ENCODE measurements around the gene DCTD. TPM values are rescaled to one million over a fixed set of nuclear protein-coding genes. Genes with fewer than 3 reads are reported as not detected.
A peak's percentile ranks its signal among the peaks of the same experiment; 100 is the strongest.

The DCTD gene
- total and polyA plus RNA-seq, 2 experiments from 2014 or later, result 39.3 to 40.3 TPM

- TF ChIP-seq ZNF462 (CRISPR knock-in tag; IDR thresholded peaks at IDR 0.05) (no peak), NANOG (IDR thresholded peaks at IDR 0.05; ENCODE audit: borderline replicate concordance) (no peak)
Measured at GRCh38 chr4:182846036-182846435, 71.2 kb downstream of the DCTD start (continued).

GRCh38 chr4:182845618-182846017 lies 71.6 kb downstream of the DCTD start:
- Histone ChIP-seq H3K27ac (ENCODE audit: low read depth) (no peak overlapping the region), H3F3A (replicated peaks; ENCODE audit: low read depth) (no peaks in the 10 kb centered on the region), H4K20me1 (replicated peaks; ENCODE audit: insufficient read depth) (no peaks in the 10 kb centered on the region), H3K9me2 (ENCODE audit: insufficient read depth) (no peaks in the 10 kb centered on the region), H3K36me3 (ENCODE audit: insufficient read depth) (no peaks in the 10 kb centered on the region), H3K4me3 (no peak overlapping the region), H3K4me1 (ENCODE audit: insufficient read depth) (peaks cover 4% of the 10 kb centered on the region; the same call in 1 of the 2 replicates), H2AFZ (no peak overlapping the region), H3K4me2 (no peak overlapping the region), H3K27me3 (ENCODE audit: insufficient read depth) (no peaks in the 10 kb centered on the region), H3K79me2 (replicated peaks; ENCODE audit: insufficient read depth) (no peaks in the 10 kb centered on the region)
- no peak overlapping the region for H3K27ac Mint-ChIP-seq
- H3K9me3 Mint-ChIP-seq, result no peaks in the 10 kb centered on the region
- H3K36me3 Mint-ChIP-seq (ENCODE audit: low read depth), result no peaks in the 10 kb centered on the region; the same call in 2 of the 3 replicates
- no peak overlapping the region for H3K4me3 Mint-ChIP-seq
- peaks cover 4% of the 10 kb centered on the region for H3K27me3 Mint-ChIP-seq (ENCODE audit: insufficient read depth, low read depth, poor library complexity)
- DNase-seq (ENCODE audit: low spot score) (no peak), ATAC-seq (peak; percentile 19; the same call in 1 of the 3 replicates)
- TF ChIP-seq REST (IDR thresholded peaks at IDR 0.05; ENCODE audit: unreplicated experiment), result no peak
- peaks cover 19% of the 10 kb centered on the region for H3K4me1 Mint-ChIP-seq
